Stimulated activated naive CD4-positive, alpha-beta T cell treated with Interleukin-2 at 50 U/mL for 16 hours (primary cell): ENCODE results near the gene SLC25A23.
"Not testable (repeated sequence)": the region's sequence is repeated elsewhere in the genome, so short reads cannot be mapped to it uniquely, and the experiment has no call there.

ENCODE experiments used
- DNase-seq: peaks from one replicate; lab custom pipeline; 2025; lab: John Stamatoyannopoulos, UW

Gene SLC25A23

DNA sequence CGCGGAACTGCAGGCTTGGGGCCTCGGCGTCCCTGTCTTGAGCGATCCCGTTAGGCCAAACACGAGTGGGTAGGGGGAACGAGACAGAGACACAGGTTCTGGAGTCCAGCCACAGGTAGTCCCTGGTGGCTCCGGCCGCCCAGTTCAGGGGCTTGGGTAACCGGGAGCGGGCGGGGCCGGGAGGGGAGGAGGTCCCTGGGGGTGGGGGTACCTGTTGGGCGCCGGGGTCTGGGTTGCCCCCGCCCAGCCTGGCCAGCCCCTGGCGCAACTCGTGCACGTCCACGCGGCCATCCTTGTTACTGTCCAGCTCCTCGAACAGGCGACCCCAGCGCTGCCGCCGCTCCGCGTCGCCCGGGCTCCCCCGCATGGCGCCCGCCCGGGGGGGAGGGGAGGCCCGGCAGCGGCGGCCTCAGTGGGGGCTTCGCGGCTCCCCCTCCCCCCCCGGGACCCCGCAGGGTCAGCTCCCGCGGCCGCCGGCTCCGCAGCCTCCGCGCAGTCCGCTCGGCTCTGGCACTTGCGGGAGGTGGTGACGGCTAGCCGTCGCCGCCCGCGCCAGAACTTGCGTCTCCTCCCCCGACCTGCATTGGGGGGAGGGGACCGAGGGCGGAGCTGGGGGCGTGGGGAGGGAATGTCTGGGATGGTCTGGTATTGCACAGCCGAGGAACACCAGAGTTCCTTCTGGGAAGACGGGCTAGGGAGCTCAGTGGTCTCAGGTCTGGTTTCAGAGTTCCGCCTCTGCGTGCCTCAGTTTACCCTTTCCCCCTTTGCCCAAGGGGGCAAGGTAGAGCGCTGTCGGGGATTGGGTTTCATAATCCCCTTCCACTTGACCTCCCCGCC is at the start of gene SLC25A23:
Gene SLC25A23 (minus strand): TSS at position 531 of the 837 bp plus-strand sequence. CDS start 164 bp downstream, at position 367.
- DNase-seq: peak; percentile 44

DNA sequence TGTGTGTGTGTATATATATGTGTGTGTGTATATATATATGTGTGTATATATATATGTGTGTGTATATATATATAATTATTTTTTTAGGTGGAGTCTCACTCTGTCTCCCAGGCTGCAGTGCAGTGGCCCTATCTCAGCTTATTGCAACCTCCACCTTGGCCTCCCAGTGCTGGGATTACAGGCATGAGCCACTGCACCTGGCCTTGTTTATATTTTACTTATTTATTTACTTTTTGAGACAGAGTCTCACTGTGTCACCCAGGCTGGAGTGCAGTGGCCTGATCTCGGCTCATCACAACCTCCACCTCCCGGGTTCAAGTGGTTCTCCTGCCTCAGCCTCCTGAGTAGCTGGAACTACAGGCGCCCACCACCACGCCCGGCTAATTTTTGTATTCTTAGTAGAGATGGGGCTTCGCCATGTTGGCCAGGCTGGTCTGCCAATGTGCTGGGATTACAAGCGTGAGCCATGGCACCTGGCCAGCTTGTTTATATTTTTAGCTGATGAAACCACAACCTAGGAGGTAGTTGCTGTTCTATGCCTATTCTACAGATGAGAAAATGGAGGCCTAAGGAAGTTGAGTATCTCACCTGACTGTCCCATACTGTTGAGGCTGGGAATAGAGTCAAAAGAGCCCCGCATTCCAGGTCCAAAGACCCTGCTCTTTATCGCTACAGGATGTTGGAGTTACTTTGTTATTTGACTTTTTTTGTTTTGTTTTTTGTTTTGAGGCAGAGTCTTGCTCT is 48.6 kb upstream of the SLC25A23 start:
- DNase-seq: not testable (repeated sequence)

DNA sequence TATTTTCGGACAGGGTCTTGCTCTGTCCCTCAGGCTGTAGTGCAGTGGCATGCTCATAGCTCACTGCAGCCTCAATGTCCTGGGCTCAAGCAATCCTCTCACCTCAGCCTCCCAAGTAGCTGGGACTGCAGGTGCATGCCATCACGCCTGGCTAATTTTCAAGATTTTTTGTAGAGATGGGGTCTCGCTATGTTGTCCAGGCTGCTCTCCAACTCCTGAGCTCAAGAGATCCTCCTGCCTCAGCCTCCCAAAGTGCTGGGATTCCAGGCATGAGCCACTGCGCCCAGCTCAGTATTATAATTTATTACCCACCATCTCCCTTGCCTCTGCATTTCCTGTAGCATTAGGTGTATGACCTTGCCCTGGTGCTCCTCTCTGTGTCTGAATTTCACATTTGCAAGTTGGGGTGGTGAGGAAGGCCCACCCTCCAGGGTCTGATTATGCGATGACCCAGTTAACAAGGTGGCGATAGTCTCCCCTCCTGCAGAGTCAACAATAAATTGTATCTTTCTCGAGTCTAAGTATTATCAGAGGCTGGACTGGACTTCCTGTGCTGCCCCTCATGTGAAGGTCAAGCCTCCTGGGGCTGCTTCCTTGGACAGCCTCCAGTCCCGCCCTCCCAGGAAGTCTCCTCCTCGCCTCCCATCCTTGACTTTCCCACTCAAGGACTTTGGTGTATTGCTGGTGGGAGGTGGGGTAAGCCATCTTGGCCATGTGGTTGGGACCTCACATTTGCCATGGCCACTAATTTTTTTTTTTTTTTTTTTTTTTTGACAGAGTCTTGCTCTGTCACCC is 44.0 kb upstream of the SLC25A23 start:
- no peak for DNase-seq

DNA sequence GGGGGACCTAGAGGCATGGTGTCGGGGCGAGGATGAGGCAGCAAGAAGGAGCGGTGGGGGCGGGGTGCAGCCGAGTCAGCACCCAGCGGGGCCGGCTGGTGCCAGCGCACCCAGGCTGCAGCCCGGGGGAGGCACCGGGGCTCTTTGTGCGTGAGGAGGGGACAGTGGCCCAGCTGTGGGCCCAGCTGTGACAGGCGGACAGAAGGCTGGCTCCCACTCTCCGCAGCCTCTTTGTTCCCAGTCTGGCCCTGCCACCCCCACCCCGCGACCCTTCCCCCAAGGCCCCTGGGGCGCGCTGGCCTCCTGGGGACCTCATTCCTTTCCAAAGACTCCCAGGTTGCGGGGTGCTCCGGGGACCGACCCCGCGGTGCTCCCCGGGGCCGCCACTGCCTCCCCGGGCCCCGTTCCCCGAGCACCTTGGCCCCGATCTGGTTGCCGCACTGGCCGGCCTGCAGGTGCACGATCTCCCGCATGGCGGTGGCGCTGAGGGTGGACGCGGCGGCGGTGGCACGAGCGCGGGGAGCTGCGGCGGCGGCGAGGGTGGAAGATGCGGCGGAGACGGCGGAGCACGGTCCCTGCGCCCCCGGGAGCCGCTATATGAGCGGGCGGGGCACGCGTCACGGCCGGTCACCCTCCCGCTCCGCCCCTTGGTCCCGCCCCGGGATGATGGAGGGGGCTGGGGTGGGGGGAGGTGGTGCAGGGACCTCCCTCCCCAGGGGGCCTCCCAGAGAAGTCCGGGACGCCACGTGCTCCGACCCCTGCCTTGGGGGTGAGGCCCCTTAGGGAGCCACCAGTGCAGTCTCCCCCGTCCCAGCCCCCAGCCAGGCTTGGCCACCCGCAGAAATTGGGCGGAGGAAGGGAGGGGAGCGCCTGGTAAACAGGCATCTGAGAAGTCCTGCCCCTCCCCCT is 42.4 kb upstream of the SLC25A23 start, which contains the start of gene TUBB4A:
Gene TUBB4A (minus strand): TSS at position 570 of the 909 bp plus-strand sequence. CDS start 97 bp downstream, at position 473.
- DNase-seq: no peak

DNA sequence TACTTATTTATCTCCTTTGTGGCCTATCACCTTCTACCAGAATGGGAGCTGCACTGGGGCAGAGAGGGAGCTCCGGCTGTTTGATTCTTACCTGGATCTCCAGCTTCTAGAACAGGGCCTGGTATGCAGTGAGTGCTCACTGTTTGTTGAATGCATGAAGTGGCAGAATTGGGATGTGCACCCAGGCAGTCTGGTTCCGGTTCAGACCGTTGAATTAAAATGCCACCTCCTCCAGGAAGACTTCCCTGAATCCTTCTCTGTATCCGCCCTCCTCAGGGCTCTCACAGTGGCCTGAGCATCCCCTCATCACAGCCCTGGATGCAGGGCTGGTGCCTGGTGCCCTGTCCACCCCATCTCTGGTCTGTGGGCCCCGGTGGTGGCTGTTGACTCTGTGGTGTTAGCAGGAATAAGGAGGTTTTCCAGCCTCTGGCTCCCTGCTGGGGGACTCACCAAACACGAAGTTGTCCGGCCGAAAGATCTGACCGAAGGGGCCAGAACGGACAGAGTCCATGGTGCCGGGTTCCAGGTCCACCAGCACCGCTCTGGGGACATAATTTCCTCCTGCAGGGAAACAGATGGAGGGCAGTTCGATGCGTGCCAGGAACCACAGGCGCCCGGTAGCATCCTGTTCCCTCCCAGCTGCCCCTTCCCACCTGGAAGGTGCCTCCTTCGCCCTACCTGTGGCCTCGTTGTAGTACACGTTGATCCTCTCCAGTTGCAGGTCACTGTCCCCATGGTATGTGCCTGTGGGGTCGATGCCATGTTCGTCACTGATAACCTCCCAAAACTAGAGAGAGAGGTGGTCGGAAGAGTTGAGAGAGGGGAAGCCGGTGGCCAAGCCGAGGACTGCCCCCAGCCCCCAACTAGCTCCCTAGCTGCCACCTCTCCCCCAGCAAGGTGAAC is 41.5 kb upstream of the SLC25A23 start:
- DNase-seq: no peak

DNA sequence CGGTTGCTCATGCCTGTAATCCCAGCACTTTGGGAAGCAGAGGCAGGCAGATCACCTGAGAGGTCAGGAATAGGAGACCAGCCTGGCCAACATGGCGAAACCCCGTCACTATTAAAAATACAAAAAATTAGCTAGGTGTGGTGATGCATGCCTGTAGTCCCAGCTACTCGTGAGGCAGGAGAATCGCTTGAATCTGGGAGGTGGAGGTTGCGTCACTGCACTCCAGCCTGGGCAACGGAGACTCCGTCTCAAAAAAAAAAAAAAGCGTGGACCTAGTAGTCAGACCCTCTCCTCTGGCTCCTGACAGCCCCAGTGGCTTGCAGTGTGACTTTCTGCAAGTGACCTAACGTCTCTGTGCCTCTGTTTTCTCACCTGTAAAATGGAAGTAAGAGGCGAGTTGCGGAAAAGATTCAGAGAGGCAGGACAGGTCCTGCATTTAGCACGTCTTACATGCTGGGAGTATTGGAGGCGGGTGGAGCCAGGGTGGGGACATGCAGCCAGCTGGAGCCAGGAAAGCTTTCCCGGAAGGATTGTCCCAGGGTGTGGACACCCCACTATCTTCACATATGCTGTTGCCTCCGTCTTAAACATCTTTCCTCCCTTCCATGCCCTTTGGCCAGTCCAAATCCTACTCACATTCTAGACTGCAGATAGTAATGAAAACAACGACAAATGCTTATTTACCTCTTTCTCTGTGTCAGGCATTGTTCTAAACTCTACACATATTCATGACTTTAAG is 39.6 kb upstream of the SLC25A23 start:
- no peak for DNase-seq

DNA sequence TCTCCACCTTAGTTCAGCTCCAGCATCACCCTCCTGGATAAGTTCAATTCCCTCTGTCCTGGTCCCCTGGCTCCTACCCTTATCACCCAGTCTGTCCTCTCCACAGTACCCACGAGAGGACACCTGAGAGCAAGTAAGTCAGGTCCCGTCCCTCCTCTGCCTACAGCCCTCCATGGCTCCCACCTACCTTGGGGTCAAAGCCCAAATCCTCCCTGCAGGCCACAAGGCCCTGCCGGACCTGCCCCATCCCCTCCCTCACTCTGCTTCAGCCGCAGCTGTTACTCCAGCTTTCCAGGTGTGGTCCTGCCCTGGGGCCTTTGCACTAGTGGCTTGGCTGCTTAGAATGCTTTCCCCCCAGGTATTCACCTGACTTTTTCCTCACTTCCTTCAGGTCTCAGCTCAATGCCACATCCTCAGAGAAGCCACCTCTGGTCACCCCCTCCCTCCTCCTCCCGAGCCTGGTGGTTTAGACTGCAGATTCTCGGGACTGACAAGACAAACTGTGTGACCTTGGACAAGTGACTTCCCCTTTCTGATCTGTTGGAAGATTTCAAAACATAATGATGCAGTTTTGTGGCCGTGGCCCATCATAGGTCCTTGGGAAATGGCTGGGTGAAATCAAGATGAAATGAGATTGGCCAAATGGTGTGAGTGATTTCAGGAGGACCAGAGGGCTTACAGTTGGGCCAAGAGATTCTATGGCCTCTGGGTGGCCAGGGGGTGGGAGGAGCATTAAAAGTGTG is 38.9 kb upstream of the SLC25A23 start:
- no peak for DNase-seq

DNA sequence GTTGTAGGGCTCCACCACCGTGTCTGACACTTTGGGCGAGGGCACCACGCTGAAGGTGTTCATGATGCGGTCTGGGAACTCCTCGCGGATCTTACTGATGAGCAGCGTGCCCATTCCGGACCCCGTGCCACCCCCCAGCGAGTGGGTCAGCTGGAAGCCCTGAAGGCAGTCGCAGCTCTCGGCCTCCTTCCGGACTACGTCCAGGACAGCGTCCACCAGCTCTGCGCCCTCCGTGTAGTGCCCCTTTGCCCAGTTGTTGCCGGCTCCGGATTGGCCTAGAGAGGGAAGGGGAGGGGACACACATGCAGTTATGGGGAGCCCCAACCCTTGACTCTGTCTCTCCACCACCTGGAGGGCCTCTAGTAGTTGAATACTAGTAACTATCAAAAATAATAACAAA is 36.4 kb upstream of the SLC25A23 start:
- no peak for DNase-seq

DNA sequence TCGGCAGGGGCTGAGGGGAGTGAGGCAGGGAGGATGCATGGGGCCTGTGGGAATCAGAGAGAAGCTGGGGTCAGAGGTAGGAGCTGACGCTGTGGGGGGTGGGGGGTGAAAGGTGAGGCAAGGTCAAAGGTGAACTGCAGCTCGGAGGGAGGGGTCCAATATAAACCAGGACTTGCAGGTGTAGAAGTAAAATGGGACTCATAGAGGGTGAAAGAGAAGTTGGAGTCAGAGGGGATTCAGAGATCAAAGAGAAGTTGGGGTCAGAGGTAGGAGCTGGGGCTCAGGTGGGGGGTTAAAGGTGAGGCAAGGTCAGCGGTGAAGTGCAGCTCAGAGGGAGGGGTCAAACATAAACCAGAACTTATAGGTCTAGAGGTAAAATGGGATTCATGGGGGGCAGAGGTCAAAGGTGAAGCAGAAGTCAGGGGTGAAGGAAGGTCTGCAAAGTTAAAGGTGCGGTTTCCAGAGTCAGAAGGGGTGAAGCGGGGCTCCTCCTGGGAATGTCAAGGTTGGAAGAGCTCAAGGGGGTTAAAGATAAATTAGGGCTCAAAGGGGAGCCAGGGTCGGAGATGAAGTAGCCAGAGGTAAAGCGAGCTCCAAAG is 34.9 kb upstream of the SLC25A23 start:
- no peak for DNase-seq

DNA sequence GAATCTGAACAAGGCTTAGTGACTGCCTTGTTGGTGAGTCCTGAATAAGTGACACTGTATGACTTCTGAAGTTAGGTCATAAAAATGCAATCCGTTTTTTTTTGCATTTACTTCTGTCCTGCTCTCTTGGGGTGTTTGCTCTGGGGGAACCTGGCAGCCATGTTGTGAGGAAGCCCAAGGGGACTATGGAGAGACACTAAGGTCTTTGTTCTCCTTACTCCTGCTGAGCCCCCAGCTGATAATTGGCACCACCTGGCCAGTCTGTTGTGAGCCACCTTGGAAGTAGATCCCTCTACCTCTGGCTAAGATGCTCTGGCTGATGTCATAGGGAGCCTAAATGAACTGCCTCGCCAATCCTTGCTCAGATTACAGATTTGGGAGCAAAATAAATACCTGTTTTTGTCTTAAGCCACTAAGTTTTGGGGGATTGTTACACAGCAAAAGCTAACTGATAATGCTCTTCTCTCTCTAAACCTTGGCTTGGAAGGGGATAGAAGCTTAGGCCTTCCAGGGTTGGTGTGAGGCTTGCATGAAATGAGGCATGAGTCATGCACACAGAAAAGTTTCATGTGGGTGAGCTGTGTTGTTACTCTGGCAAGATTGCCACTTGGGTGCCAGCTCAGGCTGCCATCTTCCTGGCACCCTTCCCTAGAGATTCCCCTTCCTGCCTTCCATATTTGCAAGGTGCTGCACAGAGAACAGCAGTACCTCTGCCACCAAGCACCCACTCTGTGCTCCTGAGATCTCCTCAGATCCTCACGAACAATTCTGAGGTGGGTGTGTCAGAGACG is 32.4 kb upstream of the SLC25A23 start:
- DNase-seq: no peak

DNA sequence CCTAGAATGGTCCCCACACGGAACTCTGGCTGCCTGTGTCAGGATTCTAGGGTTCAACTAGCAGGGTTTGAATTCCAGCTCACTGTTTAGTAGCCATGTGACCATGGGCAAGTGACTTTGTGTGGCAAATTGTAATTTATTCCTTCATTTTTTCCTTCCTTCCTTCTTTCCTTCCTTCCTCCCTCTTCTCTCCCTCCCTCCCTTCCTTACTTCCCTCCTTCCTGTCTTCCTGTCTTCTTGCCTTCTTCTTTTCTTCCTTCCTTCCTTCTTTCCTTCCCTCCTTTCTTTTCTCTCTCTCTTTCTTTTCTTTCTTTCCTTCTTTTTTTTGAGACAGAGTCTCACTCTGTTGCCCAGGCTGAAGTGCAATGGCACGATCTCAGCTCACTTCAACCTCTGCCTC is 30.5 kb upstream of the SLC25A23 start:
- no peak for DNase-seq

DNA sequence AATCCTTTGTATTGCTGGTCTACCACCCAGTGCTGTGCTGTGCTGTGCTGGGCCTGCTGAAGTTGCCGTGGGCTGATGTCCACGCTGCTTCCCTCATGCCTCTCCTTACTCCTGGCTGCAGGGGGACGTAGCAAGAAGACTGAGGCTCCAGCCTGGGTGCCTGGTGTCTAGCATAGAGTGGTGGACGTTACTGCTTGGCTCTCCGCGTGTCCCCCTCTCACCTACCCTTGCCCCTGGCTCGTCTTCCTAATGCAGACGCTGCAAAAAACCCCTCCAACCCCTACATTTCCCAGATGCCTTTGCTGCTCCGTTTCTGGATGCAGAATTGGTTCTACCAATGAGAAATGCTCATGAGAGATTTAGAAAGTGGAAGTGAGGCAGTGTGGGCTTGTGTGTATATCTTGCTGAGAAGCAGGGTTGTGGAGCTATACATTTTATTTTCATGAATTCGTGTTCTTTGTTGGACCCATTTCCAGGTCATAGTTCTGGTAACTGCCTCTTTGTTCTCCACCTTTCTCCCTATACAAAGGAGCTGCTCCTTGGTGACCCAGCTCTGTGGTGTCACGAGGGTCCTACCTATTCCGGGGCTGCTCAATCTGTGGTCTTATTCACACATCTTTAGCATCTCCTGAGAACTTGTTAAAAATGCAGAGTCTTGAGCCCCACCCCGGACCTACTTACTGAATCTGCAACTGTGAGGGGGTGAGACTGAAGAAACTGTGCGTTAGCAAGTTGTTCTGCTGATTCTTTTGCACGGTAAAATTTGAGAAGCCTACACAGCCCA is 29.9 kb upstream of the SLC25A23 start:
- DNase-seq: no peak

DNA sequence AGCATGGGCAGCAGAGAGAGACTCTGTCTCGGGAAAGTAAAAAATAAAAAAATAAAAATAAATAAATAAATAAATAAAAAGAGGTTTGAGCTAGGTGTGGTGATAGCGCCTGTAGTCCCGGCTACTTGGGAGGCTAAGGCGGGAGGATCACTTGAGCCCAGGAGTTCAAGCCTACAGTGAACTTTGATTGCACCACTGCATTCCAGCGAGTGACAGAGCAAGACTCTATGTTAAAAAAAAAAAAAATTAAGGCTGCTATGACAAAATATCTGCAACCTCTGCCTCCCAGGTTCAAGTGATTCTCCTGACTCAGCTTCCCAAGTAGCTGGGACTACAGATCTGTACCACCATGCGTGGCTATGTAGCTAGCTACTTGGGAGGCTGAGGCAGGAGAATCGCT is 25.2 kb upstream of the SLC25A23 start:
- DNase-seq: no peak

DNA sequence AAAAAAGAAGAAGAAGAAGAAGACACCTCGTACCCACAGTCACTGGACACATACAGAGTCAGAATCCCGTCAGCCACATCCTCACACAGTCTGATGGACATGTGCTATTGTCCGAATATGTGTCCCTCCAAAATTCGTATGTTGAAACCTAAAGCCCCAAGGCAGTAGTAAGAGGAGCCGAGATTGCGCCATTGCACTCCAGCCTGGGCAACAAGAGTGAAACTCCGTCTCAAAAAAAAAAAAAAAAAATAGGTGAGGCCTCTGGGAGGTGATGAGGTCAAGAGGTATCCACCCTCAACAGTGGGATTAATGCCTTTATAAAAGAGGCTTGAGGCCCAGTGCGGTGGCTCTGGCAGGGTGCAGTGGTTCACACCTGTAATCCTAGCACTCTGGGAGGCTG is 24.6 kb upstream of the SLC25A23 start:
- DNase-seq: no peak

DNA sequence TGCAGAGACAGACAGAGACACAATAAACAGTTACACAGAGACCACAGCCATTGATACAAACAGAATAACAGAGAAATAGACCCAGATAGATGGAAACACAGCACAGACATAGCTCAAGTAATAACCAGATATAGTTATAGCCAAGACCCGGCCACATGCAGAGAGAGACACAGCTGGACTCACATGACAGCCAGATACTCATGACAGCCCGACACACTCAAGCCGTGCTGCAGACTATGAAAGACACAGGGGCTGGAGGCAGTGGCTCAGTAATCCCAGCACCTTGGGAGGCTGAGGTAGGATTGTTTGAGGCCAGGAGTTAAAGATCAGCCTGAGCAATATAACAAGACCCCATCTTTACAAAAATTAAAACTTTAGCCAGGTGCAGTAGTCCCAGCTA is 23.6 kb upstream of the SLC25A23 start:
- no peak for DNase-seq

DNA sequence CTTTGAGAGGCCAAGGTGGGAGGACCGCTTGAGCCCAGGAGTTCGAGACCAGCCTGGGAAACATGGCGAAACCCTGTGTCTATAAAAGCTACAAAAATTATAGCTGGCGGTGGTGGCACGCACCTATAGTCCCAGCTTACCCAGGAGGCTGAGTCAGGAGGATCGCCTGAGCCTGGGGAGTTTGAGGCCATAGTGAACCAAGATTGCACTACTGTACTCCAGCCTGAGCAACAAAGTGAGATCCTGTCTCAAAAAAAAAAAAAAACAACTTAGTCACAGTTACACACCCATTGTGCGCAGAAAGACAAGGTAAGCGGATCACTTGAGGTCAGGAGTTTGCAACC is 22.7 kb upstream of the SLC25A23 start:
- DNase-seq: no peak
